Colonic mucosa (tissue), 4 donors: ENCODE measurements around the gene RABGAP1L. TPM values are rescaled to one million over a fixed set of nuclear protein-coding genes. Genes with fewer than 3 reads are reported as not detected.

Experiments
- DNase-seq: peaks from one replicate; pipeline ENCODE4 v3.0.0-alpha.2; 2020
- H3K27ac ChIP-seq: fragments of 200-600 bp; one replicate; pipeline ENCODE4 v1.8.0; 2021
- H3K27me3 ChIP-seq: fragments of 200-600 bp; one replicate; pipeline ENCODE4 v1.8.0; 2021
- H3K36me3 ChIP-seq: fragments of 200-600 bp; one replicate; pipeline ENCODE4 v1.8.0; 2021
- H3K4me1 ChIP-seq: fragments of 200-600 bp; one replicate; pipeline ENCODE4 v1.8.0; 2021; ENCODE audit warnings: mild to moderate bottlenecking
- H3K4me3 ChIP-seq: fragments of 200-600 bp; one replicate; pipeline ENCODE4 v1.8.0; 2021
- H3K9ac ChIP-seq, 2 donors: one replicate each; pipeline ENCODE4 v1.7.0; 2013; ENCODE audit warnings: control low read depth in 2 of 2, low read depth in 2 of 2, low read length in 2 of 2
- H3K9me3 ChIP-seq: fragments of 200-600 bp; one replicate; pipeline ENCODE4 v1.8.0; 2021
- intact Hi-C: fragments of 100-400 bp; cut with DNase I; formaldehyde crosslinking; loops from one replicate; pipeline ENCODE4 v1.14.1; 2022
- total RNA-seq, 2 donors: library from RNA; stranded (reverse); fragmentation: NEBNext Ultra II Directional in 1 of 2; extraction: Animal tissue kit (Norgen Biotek cat#: 25700) in 1 of 2; gene quantifications; one replicate each; pipeline ENCODE4 v1.2.1, GENCODE V29; 2021
- TF ChIP-seq, protein P1 (sequence below): fragments of 200-600 bp; IDR thresholded peaks from one replicate; pipeline ENCODE4 v1.8.0; 2022; ENCODE audit warnings: antibody characterized with exemption, mild to moderate bottlenecking
- donor health status: healthy.
- donor health status: DM: no; HTN: no; CAD: no.
- donor health status: DM: no; HTN: no; CAD: no.

Gene RABGAP1L
- total RNA-seq, 2 donors from 2014 or later: 50.3 to 87.0 TPM

DNA sequence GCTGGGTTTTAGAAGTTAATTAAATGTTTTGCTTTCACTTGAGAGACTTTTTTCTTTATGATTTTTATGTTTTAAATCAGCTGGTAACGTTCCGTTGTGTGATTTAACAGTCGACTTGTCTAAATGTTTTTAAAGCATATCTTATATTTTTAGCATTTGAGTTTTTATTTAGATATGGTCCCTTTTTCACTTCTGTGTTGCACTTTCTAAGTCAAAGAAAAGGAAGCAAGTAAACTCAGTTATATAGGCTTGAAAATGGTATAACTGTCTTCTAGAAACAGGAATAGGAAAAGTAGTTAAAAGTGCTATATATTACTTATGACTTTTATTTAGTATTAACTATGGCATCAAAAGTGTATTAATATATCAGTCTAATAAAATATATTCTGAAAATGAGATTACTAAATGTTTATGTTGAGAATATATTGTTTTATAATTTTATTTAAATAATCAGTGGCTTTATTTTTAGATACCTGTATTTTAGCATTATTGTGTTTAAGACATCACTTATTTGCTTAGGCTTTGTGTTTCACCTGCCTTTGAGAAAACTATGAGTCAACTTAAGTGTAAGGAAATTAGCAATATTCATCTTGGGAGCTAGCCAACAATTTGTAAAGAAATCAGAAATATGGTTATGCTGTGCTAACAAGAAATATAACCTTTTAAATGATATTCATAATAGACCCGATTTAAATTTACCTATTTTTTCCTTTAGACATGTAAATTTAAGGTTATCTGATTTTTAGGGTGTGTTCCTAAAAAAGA is 60.5 kb downstream of the RABGAP1L start:
- no peaks in the 10 kb centered on the region for H3K9me3 ChIP-seq
- DNase-seq: no peak
- H3K36me3 ChIP-seq: no peaks in the 10 kb centered on the region
- TF ChIP-seq, protein P1, sequence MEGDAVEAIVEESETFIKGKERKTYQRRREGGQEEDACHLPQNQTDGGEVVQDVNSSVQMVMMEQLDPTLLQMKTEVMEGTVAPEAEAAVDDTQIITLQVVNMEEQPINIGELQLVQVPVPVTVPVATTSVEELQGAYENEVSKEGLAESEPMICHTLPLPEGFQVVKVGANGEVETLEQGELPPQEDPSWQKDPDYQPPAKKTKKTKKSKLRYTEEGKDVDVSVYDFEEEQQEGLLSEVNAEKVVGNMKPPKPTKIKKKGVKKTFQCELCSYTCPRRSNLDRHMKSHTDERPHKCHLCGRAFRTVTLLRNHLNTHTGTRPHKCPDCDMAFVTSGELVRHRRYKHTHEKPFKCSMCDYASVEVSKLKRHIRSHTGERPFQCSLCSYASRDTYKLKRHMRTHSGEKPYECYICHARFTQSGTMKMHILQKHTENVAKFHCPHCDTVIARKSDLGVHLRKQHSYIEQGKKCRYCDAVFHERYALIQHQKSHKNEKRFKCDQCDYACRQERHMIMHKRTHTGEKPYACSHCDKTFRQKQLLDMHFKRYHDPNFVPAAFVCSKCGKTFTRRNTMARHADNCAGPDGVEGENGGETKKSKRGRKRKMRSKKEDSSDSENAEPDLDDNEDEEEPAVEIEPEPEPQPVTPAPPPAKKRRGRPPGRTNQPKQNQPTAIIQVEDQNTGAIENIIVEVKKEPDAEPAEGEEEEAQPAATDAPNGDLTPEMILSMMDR: no peak
- no peak overlapping the region for H3K27ac ChIP-seq
- no peaks in the 10 kb centered on the region for H3K4me1 ChIP-seq
- H3K9ac ChIP-seq: no peak overlapping the region
- no peaks in the 10 kb centered on the region for H3K27me3 ChIP-seq
- H3K4me3 ChIP-seq: no peak overlapping the region
- intact Hi-C loops: loop anchor here (10.0 kb wide), 3 partner anchors 125 to 1475 kb away; no protein-coding TSS in a partner anchor

GRCh38 chr1:174221681-174222080 is 62.4 kb downstream of the RABGAP1L start:
- TF ChIP-seq, protein P1: no peak
- Histone ChIP-seq H3K4me3 (no peak overlapping the region), H3K27me3 (no peaks in the 10 kb centered on the region), H3K9ac (no peak overlapping the region), H3K27ac (no peak overlapping the region), H3K9me3 (no peaks in the 10 kb centered on the region), H3K4me1 (no peaks in the 10 kb centered on the region), H3K36me3 (no peaks in the 10 kb centered on the region)
- intact Hi-C loops: no loop called here
- no peak for DNase-seq

DNA sequence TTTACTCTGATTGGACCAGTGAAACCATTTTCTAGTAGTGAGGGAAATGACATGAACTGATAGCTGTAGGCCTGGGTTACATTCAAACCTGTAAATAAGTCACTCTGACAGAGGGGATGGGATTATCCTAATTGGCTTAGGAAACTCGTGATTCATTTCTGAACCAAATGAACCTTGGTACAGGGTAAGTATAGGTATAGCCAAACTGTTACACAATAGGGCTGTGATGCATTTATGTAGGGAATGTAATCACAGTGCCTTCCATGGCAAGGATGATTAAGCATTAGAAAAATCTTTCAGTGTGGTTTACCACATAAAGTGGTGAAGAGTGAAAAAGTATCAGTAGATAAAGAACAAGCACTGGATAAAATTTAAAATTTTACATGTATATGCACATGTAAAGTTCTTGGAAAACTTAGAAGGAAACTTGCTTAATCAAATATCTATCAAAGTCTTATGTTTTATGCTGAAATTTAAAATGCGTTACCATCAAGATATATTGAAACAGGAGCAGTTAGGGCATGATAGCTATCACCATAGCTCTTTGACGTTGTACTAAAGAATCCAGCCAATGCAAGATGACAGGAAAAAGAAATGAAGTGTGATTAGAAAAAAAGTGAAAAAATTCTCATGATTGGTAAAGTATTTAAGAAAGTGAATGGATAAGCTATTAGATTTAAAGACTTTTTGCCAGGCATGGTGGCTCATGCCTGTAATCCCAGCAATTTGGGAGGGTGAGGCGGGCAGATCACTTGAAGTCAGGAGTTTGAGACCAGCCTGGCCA is 63.0 kb downstream of the RABGAP1L start:
- no peak for DNase-seq
- TF ChIP-seq, protein P1: no peak
- no peaks in the 10 kb centered on the region for H3K4me1 ChIP-seq
- intact Hi-C loops: no loop called here
- H3K27ac ChIP-seq: no peak overlapping the region
- no peak overlapping the region for H3K4me3 ChIP-seq
- no peaks in the 10 kb centered on the region for H3K27me3 ChIP-seq
- no peaks in the 10 kb centered on the region for H3K36me3 ChIP-seq
- H3K9ac ChIP-seq: no peak overlapping the region
- H3K9me3 ChIP-seq: no peaks in the 10 kb centered on the region

DNA sequence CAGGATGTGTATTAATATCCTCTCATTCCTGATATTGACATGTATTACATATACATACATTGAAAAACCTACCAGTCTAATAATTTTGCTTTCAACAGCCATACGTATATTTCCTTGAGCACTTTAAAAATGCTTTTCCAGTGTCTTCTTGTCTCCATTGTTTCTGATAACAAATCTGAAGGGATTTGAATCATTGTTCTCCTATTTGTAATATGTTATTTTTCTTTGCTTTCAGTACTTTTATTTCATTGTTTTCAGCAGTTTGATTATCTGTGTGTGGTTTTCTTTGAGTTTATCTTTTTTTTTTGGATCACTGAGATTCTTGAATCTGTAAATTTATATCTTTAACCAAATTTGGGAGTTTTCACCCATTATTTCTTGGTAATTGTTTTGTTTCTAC is 65.3 kb downstream of the RABGAP1L start:
- Histone ChIP-seq H3K4me3 (no peak overlapping the region), H3K27ac (no peak overlapping the region), H3K27me3 (no peaks in the 10 kb centered on the region), H3K4me1 (no peaks in the 10 kb centered on the region), H3K36me3 (no peaks in the 10 kb centered on the region), H3K9ac (no peak overlapping the region), H3K9me3 (no peaks in the 10 kb centered on the region)
- DNase-seq: no peak
- intact Hi-C loops: no loop called here
- TF ChIP-seq, protein P1: no peak

- Histone ChIP-seq H3K9me3 (no peaks in the 10 kb centered on the region), H3K4me3 (no peak overlapping the region), H3K27ac (no peak overlapping the region), H3K9ac (no peak overlapping the region), H3K27me3 (no peaks in the 10 kb centered on the region), H3K36me3 (no peaks in the 10 kb centered on the region), H3K4me1 (no peaks in the 10 kb centered on the region)
- intact Hi-C loops: no loop called here
- TF ChIP-seq, protein P1: no peak
- no peak for DNase-seq
Observed at GRCh38 chr1:174225499-174226204, 66.3 kb downstream of the RABGAP1L start.
